Measurements from ENCODE around the gene CDH13. TPM values are rescaled to one million over a fixed set of nuclear protein-coding genes. Genes with fewer than 3 reads are reported as not detected.
A peak's percentile ranks its signal among the peaks of the same experiment; 100 is the strongest.

The CDH13 gene
- total and polyA plus RNA-seq, 2 experiments from 2014 or later = 1.6 to 4.4 TPM

DNA sequence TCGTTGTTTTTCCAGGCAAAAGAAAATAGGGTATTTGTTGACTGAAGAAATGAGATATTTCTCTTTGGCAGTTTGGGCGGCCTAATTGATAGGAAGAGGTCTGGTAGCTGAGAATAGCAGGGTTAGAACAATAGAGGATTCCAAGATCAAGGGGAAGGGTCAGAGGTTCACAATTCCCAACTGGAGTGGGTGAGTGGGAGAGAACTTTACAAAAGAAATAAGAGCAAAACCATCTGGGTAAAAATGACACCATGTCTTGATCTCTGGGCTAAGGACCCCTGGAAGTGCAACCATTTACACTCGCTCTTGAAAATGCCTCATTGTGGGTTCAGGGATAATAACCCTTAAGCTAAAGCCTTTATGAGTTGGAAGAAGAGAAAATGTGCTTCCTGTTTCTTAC is 180.5 kb downstream of the CDH13 start (continued):
- TF ChIP-seq, protein P1, sequence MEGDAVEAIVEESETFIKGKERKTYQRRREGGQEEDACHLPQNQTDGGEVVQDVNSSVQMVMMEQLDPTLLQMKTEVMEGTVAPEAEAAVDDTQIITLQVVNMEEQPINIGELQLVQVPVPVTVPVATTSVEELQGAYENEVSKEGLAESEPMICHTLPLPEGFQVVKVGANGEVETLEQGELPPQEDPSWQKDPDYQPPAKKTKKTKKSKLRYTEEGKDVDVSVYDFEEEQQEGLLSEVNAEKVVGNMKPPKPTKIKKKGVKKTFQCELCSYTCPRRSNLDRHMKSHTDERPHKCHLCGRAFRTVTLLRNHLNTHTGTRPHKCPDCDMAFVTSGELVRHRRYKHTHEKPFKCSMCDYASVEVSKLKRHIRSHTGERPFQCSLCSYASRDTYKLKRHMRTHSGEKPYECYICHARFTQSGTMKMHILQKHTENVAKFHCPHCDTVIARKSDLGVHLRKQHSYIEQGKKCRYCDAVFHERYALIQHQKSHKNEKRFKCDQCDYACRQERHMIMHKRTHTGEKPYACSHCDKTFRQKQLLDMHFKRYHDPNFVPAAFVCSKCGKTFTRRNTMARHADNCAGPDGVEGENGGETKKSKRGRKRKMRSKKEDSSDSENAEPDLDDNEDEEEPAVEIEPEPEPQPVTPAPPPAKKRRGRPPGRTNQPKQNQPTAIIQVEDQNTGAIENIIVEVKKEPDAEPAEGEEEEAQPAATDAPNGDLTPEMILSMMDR (conservative IDR thresholded peaks at IDR 0.05; ENCODE audit: low read depth in 2 of 2) = no peak
- TF ChIP-seq NANOG (IDR thresholded peaks at IDR 0.05; ENCODE audit: borderline replicate concordance) (no peak), STAT1 (IDR thresholded peaks at IDR 0.05; ENCODE audit: unreplicated experiment) (no peak), ZNF331 (CRISPR knock-in tag; IDR thresholded peaks at IDR 0.05; ENCODE audit: low read depth) (no peak), ZNF114 (CRISPR knock-in tag; IDR thresholded peaks at IDR 0.05) (no peak)

DNA sequence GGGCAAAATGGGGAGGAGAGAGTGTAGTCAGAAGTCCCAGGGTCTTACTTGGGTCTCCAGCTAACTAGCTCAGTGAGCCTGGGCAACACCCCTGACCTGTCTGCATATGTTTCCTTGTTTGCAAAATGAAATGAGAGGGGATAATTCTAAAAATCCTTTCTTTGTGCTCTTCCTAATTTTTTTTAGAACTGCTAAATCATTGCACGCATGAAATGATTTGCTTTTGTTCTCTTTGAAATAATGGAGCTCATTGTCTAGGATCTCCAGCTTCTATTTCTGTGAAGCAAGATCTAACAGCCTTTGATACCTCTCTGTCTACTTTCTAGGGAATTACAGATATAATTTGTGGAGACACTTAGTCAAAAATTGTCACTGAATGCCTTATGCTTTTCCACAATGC is 181.3 kb downstream of the CDH13 start:
- Histone ChIP-seq H3F3A (replicated peaks; ENCODE audit: low read depth) (no peaks in the 10 kb centered on the region), H3K27ac (ENCODE audit: low read depth) (no peak overlapping the region), H3K79me2 (replicated peaks; ENCODE audit: insufficient read depth) (no peaks in the 10 kb centered on the region), H3K4me1 (ENCODE audit: insufficient read depth) (no peaks in the 10 kb centered on the region), H3K4me3 (no peak overlapping the region), H3K9me2 (ENCODE audit: insufficient read depth) (no peaks in the 10 kb centered on the region), H2AFZ (no peak overlapping the region), H4K20me1 (replicated peaks; ENCODE audit: insufficient read depth) (no peaks in the 10 kb centered on the region), H3K36me3 (ENCODE audit: insufficient read depth) (no peaks in the 10 kb centered on the region), H3K27me3 (ENCODE audit: insufficient read depth) (no peaks in the 10 kb centered on the region), H3K4me2 (no peak overlapping the region)
- Mint-ChIP-seq H3K27ac (no peak overlapping the region), H3K27me3 (ENCODE audit: insufficient read depth, low read depth, poor library complexity) (peaks cover 1% of the 10 kb centered on the region), H3K4me1 (no peaks in the 10 kb centered on the region; the same call in 2 of the 3 replicates), H3K36me3 (ENCODE audit: low read depth) (no peaks in the 10 kb centered on the region), H3K4me3 (no peak overlapping the region), H3K9me3 (no peaks in the 10 kb centered on the region)
- TF ChIP-seq JUNB (IDR thresholded peaks at IDR 0.05; ENCODE audit: unreplicated experiment) (no peak), ZNF331 (CRISPR knock-in tag; IDR thresholded peaks at IDR 0.05; ENCODE audit: low read depth) (no peak)
- TF ChIP-seq, protein P1 (conservative IDR thresholded peaks at IDR 0.05; ENCODE audit: low read depth in 2 of 2) = no peak
- DNase-seq (ENCODE audit: low spot score) (no peak), ATAC-seq (no peak)

DNA sequence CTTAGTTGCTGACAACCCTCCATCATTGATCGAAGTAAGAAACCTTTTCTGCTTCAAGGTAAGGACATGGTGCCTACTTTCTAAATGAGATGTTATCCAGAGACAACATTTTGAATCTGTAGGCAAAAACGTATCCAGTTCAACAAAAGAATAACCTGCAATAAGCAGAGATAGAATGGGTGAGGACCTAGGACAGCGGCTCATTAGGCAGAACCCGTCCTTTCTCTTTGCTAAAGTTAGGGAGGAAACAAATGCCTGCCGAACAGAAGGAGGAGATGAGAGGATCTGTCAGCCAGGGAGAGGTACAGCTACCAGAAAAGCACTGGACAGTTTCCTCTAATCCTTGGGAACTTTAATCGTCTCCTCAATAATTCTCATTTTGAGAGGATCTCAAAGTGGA is 183.3 kb downstream of the CDH13 start:
- no peak overlapping the region for H3K27ac ChIP-seq (ENCODE audit: low read depth)
- H3F3A ChIP-seq (replicated peaks; ENCODE audit: low read depth) = no peaks in the 10 kb centered on the region
- H3K27me3 ChIP-seq (ENCODE audit: insufficient read depth) = no peaks in the 10 kb centered on the region
- no peaks in the 10 kb centered on the region; the same call in 1 of the 2 replicates for H3K9me2 ChIP-seq (ENCODE audit: insufficient read depth)
- H3K4me2 ChIP-seq = no peak overlapping the region
- H3K79me2 ChIP-seq (replicated peaks; ENCODE audit: insufficient read depth) = no peaks in the 10 kb centered on the region
- no peak overlapping the region for H3K4me3 ChIP-seq
- H3K36me3 Mint-ChIP-seq (ENCODE audit: low read depth) = no peaks in the 10 kb centered on the region
- no peaks in the 10 kb centered on the region for H3K36me3 ChIP-seq (ENCODE audit: insufficient read depth)
- no peaks in the 10 kb centered on the region for H3K9me3 Mint-ChIP-seq
- TF ChIP-seq ZNF331 (CRISPR knock-in tag; IDR thresholded peaks at IDR 0.05; ENCODE audit: low read depth) = no peak
- TF ChIP-seq, protein P2, sequence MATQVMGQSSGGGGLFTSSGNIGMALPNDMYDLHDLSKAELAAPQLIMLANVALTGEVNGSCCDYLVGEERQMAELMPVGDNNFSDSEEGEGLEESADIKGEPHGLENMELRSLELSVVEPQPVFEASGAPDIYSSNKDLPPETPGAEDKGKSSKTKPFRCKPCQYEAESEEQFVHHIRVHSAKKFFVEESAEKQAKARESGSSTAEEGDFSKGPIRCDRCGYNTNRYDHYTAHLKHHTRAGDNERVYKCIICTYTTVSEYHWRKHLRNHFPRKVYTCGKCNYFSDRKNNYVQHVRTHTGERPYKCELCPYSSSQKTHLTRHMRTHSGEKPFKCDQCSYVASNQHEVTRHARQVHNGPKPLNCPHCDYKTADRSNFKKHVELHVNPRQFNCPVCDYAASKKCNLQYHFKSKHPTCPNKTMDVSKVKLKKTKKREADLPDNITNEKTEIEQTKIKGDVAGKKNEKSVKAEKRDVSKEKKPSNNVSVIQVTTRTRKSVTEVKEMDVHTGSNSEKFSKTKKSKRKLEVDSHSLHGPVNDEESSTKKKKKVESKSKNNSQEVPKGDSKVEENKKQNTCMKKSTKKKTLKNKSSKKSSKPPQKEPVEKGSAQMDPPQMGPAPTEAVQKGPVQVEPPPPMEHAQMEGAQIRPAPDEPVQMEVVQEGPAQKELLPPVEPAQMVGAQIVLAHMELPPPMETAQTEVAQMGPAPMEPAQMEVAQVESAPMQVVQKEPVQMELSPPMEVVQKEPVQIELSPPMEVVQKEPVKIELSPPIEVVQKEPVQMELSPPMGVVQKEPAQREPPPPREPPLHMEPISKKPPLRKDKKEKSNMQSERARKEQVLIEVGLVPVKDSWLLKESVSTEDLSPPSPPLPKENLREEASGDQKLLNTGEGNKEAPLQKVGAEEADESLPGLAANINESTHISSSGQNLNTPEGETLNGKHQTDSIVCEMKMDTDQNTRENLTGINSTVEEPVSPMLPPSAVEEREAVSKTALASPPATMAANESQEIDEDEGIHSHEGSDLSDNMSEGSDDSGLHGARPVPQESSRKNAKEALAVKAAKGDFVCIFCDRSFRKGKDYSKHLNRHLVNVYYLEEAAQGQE (IDR thresholded peaks at IDR 0.05; ENCODE audit: unreplicated experiment) = peak; percentile 45
- no peak overlapping the region for H2AFZ ChIP-seq
- ATAC-seq = no peak
- H3K27ac Mint-ChIP-seq = no peak overlapping the region
- DNase-seq (ENCODE audit: low spot score) = no peak
- no peaks in the 10 kb centered on the region for H4K20me1 ChIP-seq (replicated peaks; ENCODE audit: insufficient read depth)
- H3K4me1 ChIP-seq (ENCODE audit: insufficient read depth) = no peaks in the 10 kb centered on the region
- peaks cover 1% of the 10 kb centered on the region for H3K27me3 Mint-ChIP-seq (ENCODE audit: insufficient read depth, low read depth, poor library complexity)
- H3K4me1 Mint-ChIP-seq = no peaks in the 10 kb centered on the region; the same call in 2 of the 3 replicates
- H3K4me3 Mint-ChIP-seq = no peak overlapping the region

All from GM23338 (cell line).